NCI-H2227 treated with DMSO at 0.1 percent for 48 hours (cell line): Measurements from ENCODE around the gene UBN1.

Source experiments
- DNase-seq: peaks from one replicate; lab custom pipeline; 2025; lab: John Stamatoyannopoulos, UW

The UBN1 gene

GRCh38 chr16:4825196-4825595, 22.1 kb upstream of the UBN1 start:
- no peak for DNase-seq

- DNase-seq, result no peak
These were observed 20.8 kb upstream of the UBN1 start for GRCh38 chr16:4826526-4826925.

GRCh38 chr16:4826980-4827379, 20.3 kb upstream of the UBN1 start:
- no peak for DNase-seq

- DNase-seq, result no peak
These were observed 18.5 kb upstream of the UBN1 start for GRCh38 chr16:4828567-4829321.

GRCh38 chr16:4830408-4830807, 16.9 kb upstream of the UBN1 start:
- DNase-seq, result no peak

GRCh38 chr16:4831616-4832015, 15.7 kb upstream of the UBN1 start:
- no peak for DNase-seq

- no peak for DNase-seq
These were observed 14.5 kb upstream of the UBN1 start for GRCh38 chr16:4832698-4833343.

- no peak for DNase-seq
These were observed 13.7 kb upstream of the UBN1 start for GRCh38 chr16:4833584-4833983.

- DNase-seq, result no peak
These were observed 10.6 kb upstream of the UBN1 start for GRCh38 chr16:4836727-4837126.

GRCh38 chr16:4837733-4838501, 9.4 kb upstream of the UBN1 start:
- no peak for DNase-seq

GRCh38 chr16:4839942-4840341, 7.3 kb upstream of the UBN1 start:
- no peak for DNase-seq

GRCh38 chr16:4840984-4841383, 6.3 kb upstream of the UBN1 start:
- DNase-seq, result no peak

GRCh38 chr16:4846503-4846900, 779 bp upstream of the UBN1 start:
- DNase-seq, result no peak

GRCh38 chr16:4847774-4848587, 700 bp downstream of the UBN1 start:
- no peak for DNase-seq

- no peak for DNase-seq
These were observed 2.9 kb downstream of the UBN1 start for GRCh38 chr16:4850211-4850610.

GRCh38 chr16:4852221-4852872, 5.1 kb downstream of the UBN1 start:
- DNase-seq, result no peak

GRCh38 chr16:4855371-4855770, 8.1 kb downstream of the UBN1 start:
- DNase-seq, result no peak

GRCh38 chr16:4855804-4856203, 8.5 kb downstream of the UBN1 start:
- DNase-seq, result no peak

- no peak for DNase-seq
These were observed 12.1 kb downstream of the UBN1 start for GRCh38 chr16:4859190-4859899.

- DNase-seq, result no peak
These were observed 12.6 kb downstream of the UBN1 start for GRCh38 chr16:4859900-4860255.

- no peak for DNase-seq
These were observed 13.6 kb downstream of the UBN1 start for GRCh38 chr16:4860727-4861342.
